Right hindlimb (tissue), 1 donor: ENCODE measurements around the gene PRSS33.

ENCODE experiments used
- DNase-seq: peaks from one replicate; pipeline ENCODE4 v3.0.0-alpha.2; 2018

Gene PRSS33

GRCh38 chr16:2739625-2740430 is 47.5 kb downstream of the PRSS33 start:
- no peak for DNase-seq

GRCh38 chr16:2738615-2739014 is 48.7 kb downstream of the PRSS33 start:
- DNase-seq: no peak

GRCh38 chr16:2737895-2738418 is 49.4 kb downstream of the PRSS33 start:
- no peak for DNase-seq

GRCh38 chr16:2737238-2737605 is 50.1 kb downstream of the PRSS33 start:
- no peak for DNase-seq

- no peak for DNase-seq
Observed at GRCh38 chr16:2736476-2737237, 50.7 kb downstream of the PRSS33 start.

- no peak for DNase-seq
Observed at GRCh38 chr16:2734844-2735515, 52.4 kb downstream of the PRSS33 start.
